GM19455 (cell line): ENCODE measurements around the gene SHISA2.

ENCODE experiments used
- ATAC-seq: cut with Tn5 transposase; IDR thresholded peaks from one replicate; pipeline ENCODE4 v1.9.1; 2021; ENCODE audit not compliant: unreplicated experiment

SHISA2 gene

DNA sequence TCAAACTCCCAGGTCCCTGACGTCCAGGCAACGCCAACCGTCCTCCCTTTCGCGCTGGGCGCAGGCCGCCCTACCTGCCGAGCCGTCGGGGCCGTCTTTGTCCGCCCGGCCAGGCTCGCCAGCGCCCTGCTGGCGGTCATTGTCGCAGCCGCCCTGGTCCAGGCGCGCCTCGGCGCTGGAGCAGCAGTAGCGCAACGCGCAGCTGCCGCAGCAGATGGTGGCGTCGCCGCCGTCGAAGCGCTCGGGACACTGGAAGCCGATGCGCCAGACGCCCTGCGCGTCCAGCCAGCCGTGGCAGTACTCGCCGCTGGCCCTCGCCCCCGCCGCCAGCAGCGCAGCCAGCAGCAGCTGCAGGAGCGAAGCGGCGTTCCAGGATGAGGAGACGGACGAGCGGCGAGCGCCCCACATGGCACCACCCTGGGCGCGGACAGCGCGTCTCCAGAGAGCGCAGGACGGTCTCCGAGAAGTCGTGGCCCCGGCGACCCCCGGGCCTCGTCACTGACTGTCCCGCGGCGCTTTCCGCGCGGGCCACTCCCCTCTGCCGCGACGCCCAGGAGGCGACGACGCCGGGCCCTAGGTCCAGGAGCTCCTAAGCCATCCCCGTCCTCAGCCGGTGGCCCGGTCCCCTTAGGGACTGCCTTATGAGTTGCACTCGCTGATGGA is 1.1 kb downstream of the SHISA2 start:
- ATAC-seq = no peak

DNA sequence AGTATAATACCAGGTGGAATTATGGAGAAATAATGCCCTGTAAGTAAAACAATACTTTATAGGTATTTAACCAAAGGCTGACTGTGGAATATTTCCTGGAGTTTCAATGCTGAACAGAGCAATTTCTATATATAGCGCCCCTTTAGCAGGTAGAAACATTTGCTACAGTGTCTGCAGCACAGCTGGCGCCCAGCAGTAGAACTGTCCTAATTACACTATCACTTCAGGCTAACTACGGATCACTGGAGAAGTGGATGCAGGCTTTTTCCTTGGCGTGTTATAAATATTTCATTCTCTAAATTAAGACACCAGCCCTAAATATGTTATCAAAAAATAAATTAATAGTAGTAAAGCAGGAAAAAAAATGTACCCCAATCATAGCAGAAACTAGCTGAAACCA is 3.1 kb downstream of the SHISA2 start:
- no peak for ATAC-seq

GRCh38 chr13:26047040-26047439 is 4.8 kb downstream of the SHISA2 start:
- no peak for ATAC-seq

DNA sequence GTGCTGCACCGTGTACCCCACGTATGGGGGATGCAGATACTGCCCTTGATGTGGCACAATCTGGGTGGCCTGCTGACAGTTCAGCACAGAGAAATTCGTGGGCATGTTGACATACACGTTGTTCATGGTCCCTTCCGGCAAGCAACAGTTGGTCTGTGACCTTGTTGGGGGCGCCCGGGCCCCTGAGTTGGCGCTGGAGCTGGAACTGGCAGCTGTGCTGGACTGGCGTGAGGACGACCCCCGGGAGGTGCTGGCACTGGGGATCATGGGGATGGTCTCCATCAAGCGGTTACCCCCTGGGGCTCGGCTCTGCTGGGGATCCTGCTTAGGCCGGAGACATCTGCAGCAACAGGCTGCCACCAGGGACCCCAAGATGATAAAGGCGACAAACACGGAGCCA is 5.2 kb downstream of the SHISA2 start:
- ATAC-seq = no peak

- no peak for ATAC-seq
Measured at GRCh38 chr13:26045142-26045541, 6.7 kb downstream of the SHISA2 start.

- ATAC-seq = no peak
Measured at GRCh38 chr13:26042785-26043184, 9.0 kb downstream of the SHISA2 start.

DNA sequence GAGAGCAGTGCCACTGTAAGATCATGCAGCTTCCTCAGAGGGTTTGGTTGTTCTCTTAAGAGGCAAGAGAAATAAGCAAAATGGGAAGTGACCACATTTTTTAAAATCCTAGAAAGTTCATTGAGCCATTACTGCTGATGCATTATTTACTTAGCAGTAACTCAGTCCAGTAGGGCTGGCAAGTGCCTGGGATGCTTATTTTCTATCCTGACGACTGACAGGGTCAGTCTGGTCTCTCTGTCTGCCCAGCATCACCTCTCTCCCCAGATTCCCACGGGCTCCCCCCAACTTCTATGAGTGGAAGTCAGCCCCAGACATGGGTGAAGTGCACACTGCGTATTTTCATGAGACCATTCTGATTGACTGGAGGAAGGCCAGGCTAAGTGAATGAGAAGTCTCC is 10.4 kb downstream of the SHISA2 start:
- no peak for ATAC-seq

DNA sequence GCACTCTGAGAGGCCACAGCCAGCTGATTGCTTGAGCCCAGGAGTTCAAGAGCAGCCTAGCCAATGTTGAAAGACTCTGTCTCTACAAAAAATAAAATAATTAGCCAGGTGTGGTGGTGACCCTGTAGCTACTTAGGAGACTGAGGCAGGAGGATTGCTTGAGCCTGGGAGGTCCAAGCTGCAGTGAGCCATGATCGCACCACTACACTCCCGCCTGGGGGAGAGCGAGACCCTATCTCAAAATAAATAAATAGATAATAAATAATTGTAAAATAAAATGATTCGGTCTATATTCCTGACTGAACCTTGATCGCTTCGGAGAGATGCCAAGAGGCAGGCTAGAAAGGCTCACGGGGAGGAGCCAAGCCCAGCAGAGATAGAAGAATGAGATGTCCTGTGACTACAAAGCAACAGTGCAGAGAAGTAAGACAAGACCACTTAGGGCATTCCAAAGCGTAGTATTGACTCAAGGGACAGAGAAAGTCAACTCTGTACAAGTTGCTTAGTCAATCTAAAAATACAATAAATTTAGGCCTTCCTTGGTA is 12.8 kb downstream of the SHISA2 start:
- ATAC-seq = no peak

- no peak for ATAC-seq
Measured at GRCh38 chr13:26037302-26037701, 14.5 kb downstream of the SHISA2 start.

GRCh38 chr13:26036383-26036782 is 15.4 kb downstream of the SHISA2 start:
- no peak for ATAC-seq

- no peak for ATAC-seq
Measured at GRCh38 chr13:26034018-26034417, 17.8 kb downstream of the SHISA2 start.

GRCh38 chr13:26030331-26030730 is 21.5 kb downstream of the SHISA2 start:
- no peak for ATAC-seq

DNA sequence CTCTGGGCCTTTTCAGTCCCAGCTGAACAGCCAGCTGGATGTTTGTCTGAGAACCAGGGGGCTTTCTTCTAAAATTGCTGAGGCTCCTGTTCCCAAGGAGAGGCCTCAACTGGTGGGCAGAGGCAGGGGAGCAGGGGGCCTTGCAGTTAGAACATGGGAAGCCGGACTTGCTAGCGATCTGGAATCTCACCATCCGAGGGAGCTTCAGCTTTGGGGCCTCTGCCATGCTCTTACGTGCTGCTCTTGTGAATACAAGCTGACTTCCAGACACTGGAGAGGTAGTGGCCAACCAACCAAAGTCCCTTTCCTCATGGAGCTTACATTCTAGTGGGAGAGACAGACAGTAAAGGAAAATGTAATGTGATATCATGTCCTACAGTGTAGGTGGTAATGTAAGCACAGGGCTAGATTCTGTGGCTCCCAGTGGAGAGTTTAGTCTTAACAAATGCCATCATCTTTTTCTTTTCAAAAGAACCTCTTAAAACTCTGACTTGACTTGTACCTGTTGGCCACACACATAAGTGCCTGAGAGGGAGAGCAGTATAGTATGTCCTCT is 22.2 kb downstream of the SHISA2 start:
- no peak for ATAC-seq

DNA sequence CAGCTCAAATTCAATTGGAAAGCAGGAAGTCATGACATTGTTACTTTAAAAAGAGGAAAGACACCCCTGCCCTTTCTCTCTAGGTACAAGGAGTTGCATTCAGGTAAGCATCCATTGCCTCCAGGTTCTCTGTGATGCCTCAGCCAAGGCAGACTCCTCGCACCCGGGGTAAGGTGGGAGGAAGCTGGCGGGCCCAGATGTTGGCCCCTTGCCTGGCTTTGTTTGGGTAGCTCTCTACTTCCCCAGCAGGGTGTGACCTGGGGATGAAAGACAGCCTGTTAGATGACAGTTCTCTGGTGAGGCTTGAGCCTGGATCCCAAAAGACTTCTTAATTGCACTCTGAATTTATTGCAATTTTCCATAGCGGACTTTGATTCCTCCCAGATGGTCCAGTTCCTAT is 25.6 kb downstream of the SHISA2 start:
- no peak for ATAC-seq

DNA sequence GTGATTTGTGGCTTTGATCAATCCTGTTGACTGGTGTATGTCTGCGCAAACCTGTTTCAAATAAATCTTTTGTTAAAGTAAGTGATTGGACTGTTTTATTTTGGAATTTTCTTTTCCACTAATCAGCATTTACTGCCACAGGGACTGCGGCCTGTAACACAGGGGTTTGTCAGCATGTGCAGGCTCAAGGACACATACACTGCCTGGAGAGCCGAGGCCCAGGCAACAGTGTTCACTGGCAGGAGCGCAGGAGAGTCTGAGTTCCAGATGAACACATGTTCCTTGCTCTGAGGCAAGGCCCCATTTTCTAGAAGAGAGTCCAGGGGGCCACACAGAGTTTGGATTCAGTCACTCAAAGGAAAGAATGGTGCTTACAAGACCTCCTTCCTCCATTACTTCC is 26.0 kb downstream of the SHISA2 start:
- ATAC-seq = no peak

GRCh38 chr13:26025196-26025595 is 26.6 kb downstream of the SHISA2 start:
- no peak for ATAC-seq

DNA sequence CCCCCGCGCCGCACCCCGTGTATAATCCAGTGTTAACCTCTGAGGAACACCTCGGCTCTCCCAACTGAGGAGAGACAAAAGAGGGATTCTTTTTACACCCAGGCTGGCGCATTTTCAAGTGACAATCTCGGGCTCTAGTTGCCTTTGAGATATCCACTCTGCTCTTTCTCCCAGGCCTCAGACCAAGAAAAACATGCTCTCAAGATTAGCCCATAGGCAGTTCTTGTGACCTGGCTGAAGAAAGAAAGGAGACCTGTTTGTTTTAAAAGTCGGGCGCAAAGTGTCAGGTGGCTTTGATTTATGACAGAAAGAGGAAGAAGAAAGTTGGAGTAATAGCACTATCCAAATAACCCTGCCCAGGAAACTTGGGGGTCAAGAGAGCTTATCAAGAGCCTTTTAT is 27.3 kb downstream of the SHISA2 start:
- ATAC-seq = no peak

DNA sequence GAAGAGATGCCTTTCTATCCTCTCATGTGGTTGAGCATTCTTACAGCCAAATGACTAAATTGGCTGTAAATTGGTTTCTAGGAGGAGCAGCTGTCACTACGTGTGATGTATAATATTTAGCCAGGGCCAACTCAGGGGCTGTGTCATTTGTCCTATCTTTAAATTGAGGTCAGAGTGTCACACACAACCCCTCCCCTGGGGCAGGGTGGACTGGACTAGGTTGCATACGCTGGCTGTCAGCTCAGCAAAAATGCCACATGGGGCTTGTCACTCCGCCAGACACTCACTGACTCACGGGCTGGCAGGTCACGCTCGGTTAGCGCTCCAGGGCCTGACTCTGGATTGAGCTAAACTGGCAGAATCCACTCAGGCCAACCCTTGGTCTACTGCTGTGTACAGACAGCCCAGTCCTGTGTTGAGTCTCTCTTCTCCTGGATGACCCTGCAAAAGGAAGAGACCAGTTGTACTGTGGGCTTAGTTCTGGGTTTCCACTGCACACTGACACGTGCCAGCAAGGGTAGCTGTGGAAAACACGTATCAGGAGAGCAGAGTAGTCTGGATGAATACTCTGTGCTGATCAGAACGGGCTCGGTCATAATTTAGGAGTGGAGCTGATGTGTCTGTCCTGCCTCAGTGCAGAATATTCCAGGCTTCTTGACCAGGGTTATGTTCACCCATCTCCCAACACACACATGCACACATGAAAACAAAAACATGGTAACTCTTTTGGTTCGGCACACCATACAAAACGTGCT is 29.1 kb downstream of the SHISA2 start:
- no peak for ATAC-seq

DNA sequence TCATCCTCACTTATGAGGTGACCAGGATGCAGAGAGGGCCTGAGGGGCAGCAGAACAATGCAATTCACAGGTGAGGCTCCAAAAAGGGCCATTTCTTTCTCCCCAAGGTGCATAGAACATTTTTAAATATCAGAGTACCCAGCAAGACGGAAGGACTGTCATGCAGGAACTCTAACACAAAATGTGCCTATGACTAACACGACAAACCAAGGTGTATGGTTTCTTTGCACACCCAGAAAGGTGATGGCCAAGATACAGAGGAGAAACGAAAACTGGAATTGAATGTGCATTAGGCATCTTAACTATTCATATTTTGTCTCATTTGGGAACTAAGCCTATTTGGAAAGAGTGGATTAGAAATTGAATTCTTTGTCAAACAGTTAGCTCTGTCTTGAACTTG is 29.9 kb downstream of the SHISA2 start:
- ATAC-seq = no peak

DNA sequence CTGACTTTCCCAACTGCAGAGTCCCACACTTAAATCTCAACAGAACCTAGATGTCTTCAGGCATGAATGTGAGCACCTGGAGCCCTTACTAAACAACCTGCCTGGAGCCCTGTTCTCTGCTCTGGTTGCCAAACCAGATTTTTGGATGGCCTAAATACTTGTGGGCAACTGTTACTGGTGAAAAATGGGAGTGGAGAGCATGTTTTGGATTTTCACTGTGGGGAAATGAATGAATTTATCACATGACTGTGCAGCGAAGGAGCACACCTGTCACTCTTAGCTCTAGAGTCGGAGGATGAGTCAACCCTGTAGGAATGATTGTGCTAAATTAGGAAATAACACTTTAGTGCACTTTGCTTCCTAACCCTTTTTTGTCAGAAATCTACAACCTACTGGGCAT is 30.3 kb downstream of the SHISA2 start:
- no peak for ATAC-seq

DNA sequence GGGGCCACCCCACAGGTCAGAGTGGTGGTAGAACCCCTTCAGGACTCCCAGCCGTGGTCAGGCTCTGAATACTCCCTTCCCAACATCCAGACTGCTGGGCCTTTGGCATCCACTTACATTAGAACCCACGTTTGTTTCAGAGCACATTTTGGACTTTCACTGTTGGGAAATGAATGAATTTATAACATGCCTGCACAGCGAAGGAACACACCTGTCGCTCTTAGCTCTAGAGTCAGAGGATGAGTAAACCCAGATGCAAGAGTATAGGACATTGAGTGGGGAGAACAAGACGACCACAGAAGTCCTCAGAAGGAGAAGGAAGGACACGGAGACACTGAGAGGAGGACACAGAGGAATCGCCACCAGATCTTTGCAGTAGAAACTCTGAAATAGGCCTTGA is 30.9 kb downstream of the SHISA2 start:
- no peak for ATAC-seq
